Kidney epithelial cell (primary cell): ENCODE measurements around the gene FLYWCH1. TPM values are rescaled to one million over a fixed set of nuclear protein-coding genes. Genes with fewer than 3 reads are reported as not detected.

ENCODE experiments used
- DNase-seq: peaks from one replicate; pipeline ENCODE4 v3.0.0-alpha.2; 2010; ENCODE audit warnings: low read depth
- H3K27me3 ChIP-seq: 2 replicates; pipeline ENCODE4 v1.6.0; 2011; ENCODE audit warnings: low read length; ENCODE audit not compliant: control insufficient read depth, insufficient read depth
- H3K36me3 ChIP-seq: 2 replicates; pipeline ENCODE4 v1.5.1; 2011; ENCODE audit warnings: low read length; ENCODE audit not compliant: control insufficient read depth, insufficient read depth
- H3K4me3 ChIP-seq: 2 replicates; pipeline ENCODE4 v1.5.1; 2011; ENCODE audit warnings: low read depth, mild to moderate bottlenecking, control low read depth, low read length
- CTCF ChIP-seq: IDR thresholded peaks from 2 replicates; pipeline ENCODE4 v1.5.1; 2011; ENCODE audit warnings: mild to moderate bottlenecking, moderate library complexity, low read length, control low read depth, inconsistent platforms; ENCODE audit not compliant: insufficient read depth, poor library complexity, severe bottlenecking
- total RNA-seq: library from RNA; depleted of rRNA; stranded (reverse); fragments of >200 nt; gene quantifications from 2 replicates; pipeline ENCODE4 v1.2.3, GENCODE V29; 2015

FLYWCH1 gene
- total RNA-seq, 1 donor from 2014 or later, result 66.1 TPM

GRCh38 chr16:2874032-2874911, 37.5 kb upstream of the FLYWCH1 start:
- no peak for TF ChIP-seq CTCF
- Histone ChIP-seq H3K27me3 (no peaks in the 10 kb centered on the region), H3K4me3 (no peak overlapping the region), H3K36me3 (no peaks in the 10 kb centered on the region)
- DNase-seq, result no peak

DNA sequence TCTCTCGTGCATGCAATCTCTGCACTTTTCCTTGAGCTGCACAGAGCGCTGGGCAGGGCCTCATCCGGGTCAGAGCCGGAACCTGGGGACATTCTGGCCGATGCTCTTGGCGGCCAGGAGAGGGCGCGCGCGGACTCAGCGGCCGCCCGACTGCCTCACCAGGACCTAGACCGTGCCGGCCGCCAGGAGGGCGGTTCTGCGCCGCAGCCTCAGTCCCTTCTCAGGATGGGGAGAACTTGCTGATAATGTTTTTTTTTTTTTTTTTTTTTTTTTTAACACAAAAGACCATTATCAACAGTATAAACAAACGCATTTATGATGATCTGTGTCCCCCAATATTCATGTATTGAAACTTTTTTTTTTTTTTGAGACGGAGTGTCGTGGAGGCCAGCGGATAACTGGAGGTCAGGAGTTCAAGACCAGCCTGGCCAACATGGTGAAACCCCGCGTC, 36.8 kb upstream of the FLYWCH1 start:
- H3K36me3 ChIP-seq, result no peaks in the 10 kb centered on the region
- no peaks in the 10 kb centered on the region for H3K27me3 ChIP-seq
- no peak for DNase-seq
- TF ChIP-seq CTCF, result peak; percentile 93
- no peak overlapping the region for H3K4me3 ChIP-seq

- TF ChIP-seq CTCF, result no peak
- no peak for DNase-seq
- no peaks in the 10 kb centered on the region for H3K27me3 ChIP-seq
- no peaks in the 10 kb centered on the region for H3K36me3 ChIP-seq
- H3K4me3 ChIP-seq, result no peak overlapping the region
Measured at GRCh38 chr16:2879854-2880508, 31.8 kb upstream of the FLYWCH1 start.

DNA sequence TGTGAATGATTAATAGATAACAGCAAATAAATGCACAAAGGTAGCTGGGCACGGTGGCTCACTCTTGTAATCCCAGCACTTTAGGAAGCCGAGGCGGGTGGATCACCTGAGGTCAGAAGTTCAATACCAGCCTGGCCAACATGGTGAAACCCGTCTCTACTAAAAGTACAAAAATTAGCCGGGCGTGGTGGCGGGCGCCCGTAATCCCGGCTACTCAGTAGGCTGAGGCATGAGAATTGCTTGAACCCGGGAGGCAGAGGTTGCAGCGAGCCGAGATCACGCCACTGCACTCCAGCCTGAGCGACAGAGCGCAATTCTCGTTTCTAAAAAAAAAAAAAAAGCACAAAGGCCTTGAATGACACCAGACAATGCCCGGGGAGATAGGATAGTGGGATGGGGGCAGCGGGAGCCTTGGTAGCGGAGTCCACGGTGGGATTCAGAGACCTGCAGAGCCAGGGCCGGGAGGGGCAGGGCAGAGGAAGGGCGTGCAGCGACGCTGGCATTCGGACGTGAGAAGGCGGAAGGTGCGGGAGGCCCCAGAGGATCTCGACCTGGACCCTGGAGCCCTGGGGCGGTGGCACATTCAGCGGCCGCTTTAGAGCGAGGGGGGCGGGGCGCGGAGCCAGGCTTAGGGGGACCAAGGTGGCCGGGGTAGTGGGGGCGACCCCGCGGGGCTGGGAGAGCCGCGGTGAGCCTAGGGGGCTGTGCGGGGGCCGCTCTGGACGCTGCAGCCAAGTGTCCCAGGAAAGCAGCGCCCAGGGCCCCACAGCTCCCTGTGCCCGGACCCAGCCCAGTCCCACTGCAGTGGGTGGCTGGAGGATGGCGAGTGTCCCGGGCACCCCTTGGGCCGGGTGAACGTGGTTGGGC, 29.7 kb upstream of the FLYWCH1 start:
- TF ChIP-seq CTCF, result no peak
- Histone ChIP-seq H3K36me3 (no peaks in the 10 kb centered on the region), H3K27me3 (no peaks in the 10 kb centered on the region), H3K4me3 (peak overlapping the region; percentile 64)
- no peak for DNase-seq

GRCh38 chr16:2882650-2883457, 28.9 kb upstream of the FLYWCH1 start, which contains the start of gene FLYWCH2:
Gene FLYWCH2 (plus strand): TSS chr16:2883215. CDS start chr16:2896450, 13,235 bp downstream.
- Histone ChIP-seq H3K36me3 (no peaks in the 10 kb centered on the region), H3K4me3 (peak within 1 kb of the TSS; percentile 64), H3K27me3 (no peaks in the 10 kb centered on the region)
- peak; percentile 95 for DNase-seq
- no peak for TF ChIP-seq CTCF
